ENCODE results near the gene STX1B. TPM values are rescaled to one million over a fixed set of nuclear protein-coding genes. Genes with fewer than 3 reads are reported as not detected.

Gene STX1B
- total RNA-seq, 1 donor from 2014 or later: 11.0 TPM

DNA sequence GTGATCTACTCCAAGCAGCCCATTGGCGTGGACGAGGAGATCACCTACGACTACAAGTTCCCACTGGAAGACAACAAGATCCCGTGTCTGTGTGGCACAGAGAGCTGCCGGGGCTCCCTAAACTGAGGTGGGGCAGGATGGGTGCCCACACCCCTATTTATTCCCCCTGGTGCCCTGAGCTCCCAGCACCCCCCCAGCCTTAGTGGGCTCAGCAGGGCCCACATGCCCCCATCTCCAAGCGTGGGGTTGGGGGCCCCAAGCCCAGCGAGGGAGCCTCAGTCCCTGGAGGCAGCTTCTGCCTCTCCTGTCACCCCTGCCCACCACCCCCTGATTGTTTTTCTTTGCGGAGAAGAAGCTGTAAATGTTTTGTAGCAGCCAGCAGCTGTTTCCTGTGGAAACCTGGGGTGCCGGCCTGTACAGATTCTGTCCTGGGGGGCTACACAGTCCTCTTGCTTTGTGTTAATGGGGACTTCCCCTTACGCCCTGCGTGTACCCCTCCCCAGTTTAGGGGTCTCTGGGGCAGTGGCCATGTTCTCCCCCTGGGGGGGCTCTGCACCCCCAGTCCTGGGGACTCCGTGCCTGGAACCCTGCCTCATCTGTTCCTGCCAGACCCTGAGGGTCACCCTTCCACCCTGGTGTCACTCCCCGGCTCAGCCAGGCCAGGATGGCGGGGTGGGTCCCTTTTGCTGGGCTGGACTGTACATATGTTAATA is 26.4 kb downstream of the STX1B start:
- TF ChIP-seq, protein P1, sequence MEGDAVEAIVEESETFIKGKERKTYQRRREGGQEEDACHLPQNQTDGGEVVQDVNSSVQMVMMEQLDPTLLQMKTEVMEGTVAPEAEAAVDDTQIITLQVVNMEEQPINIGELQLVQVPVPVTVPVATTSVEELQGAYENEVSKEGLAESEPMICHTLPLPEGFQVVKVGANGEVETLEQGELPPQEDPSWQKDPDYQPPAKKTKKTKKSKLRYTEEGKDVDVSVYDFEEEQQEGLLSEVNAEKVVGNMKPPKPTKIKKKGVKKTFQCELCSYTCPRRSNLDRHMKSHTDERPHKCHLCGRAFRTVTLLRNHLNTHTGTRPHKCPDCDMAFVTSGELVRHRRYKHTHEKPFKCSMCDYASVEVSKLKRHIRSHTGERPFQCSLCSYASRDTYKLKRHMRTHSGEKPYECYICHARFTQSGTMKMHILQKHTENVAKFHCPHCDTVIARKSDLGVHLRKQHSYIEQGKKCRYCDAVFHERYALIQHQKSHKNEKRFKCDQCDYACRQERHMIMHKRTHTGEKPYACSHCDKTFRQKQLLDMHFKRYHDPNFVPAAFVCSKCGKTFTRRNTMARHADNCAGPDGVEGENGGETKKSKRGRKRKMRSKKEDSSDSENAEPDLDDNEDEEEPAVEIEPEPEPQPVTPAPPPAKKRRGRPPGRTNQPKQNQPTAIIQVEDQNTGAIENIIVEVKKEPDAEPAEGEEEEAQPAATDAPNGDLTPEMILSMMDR (IDR thresholded peaks at IDR 0.05; ENCODE audit: insufficient read depth, low read depth, low read length): no peak
- TF ChIP-seq EZH2 (IDR thresholded peaks at IDR 0.05; ENCODE audit: insufficient read depth, low read length): no peak
- H3K4me2 ChIP-seq (ENCODE audit: low read length): no peak overlapping the region
- peaks cover 6% of the 10 kb centered on the region for H4K20me1 ChIP-seq (ENCODE audit: insufficient read depth, low read length)
- FAIRE-seq (no peak), DNase-seq (ENCODE audit: low read depth) (no peak)
- H3K4me3 ChIP-seq (ENCODE audit: insufficient read depth, low read depth, low read length): no peak overlapping the region
- H3K9ac ChIP-seq (ENCODE audit: low read length): no peak overlapping the region
- peaks cover 7% of the 10 kb centered on the region for H3K4me1 Mint-ChIP-seq (ENCODE audit: low read depth, unreplicated experiment)
- H3K79me2 ChIP-seq (ENCODE audit: insufficient read depth, low read length): no peaks in the 10 kb centered on the region
- H3K27me3 Mint-ChIP-seq (ENCODE audit: low read depth, unreplicated experiment): no peaks in the 10 kb centered on the region
- H2AFZ ChIP-seq (ENCODE audit: low read depth, low read length): no peak overlapping the region
- H3K36me3 Mint-ChIP-seq (ENCODE audit: low read depth, unreplicated experiment): peaks cover 11% of the 10 kb centered on the region
- no peak overlapping the region for H3K4me3 Mint-ChIP-seq (ENCODE audit: unreplicated experiment)
- no peaks in the 10 kb centered on the region for H3K9me3 Mint-ChIP-seq (ENCODE audit: unreplicated experiment)
- H3K27me3 ChIP-seq (ENCODE audit: insufficient read depth, low read length): no peaks in the 10 kb centered on the region
- no peak overlapping the region for H3K27ac Mint-ChIP-seq (ENCODE audit: unreplicated experiment)
- peaks cover 7% of the 10 kb centered on the region for H3K36me3 ChIP-seq (ENCODE audit: insufficient read depth, low read length)
- H3K4me1 ChIP-seq (ENCODE audit: insufficient read depth, low read length): peaks cover 10% of the 10 kb centered on the region
- no peak overlapping the region for H3K27ac ChIP-seq (ENCODE audit: low read depth, low read length)
- H3K9me3 ChIP-seq (ENCODE audit: insufficient read depth, low read depth, low read length): no peaks in the 10 kb centered on the region

DNA sequence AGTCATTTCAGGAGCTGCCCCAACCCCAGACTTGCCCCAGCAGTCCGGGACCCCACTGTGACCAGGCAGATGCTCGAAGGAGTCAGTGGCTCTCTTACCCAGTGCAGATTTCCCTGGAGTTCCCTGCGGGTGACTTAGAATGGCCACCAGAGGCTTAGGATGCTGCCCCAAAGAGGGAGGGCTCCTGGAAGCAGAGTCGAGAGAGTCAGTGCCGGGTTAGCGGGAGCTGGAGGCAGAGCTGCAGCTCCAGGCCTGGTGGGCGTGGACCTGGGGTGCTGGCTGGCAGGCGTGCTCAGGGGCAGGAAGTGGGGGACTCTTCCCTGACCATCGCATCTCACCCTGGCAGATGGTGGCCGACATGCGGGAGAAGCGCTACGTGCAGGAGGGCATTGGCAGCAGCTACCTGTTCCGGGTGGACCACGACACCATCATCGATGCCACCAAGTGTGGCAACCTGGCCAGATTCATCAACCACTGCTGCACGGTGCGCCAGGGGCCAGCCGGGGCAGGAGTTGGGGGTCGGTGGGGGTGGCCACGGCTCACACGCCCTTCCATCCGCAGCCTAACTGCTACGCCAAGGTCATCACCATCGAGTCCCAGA is 27.0 kb downstream of the STX1B start:
- peaks cover 7% of the 10 kb centered on the region for H3K36me3 ChIP-seq (ENCODE audit: insufficient read depth, low read length)
- DNase-seq (ENCODE audit: low read depth): no peak
- peaks cover 10% of the 10 kb centered on the region for H3K4me1 ChIP-seq (ENCODE audit: insufficient read depth, low read length)
- Mint-ChIP-seq H3K27ac (ENCODE audit: unreplicated experiment) (no peak overlapping the region), H3K4me3 (ENCODE audit: unreplicated experiment) (no peak overlapping the region), H3K9me3 (ENCODE audit: unreplicated experiment) (no peaks in the 10 kb centered on the region), H3K36me3 (ENCODE audit: low read depth, unreplicated experiment) (peaks cover 11% of the 10 kb centered on the region), H3K27me3 (ENCODE audit: low read depth, unreplicated experiment) (no peaks in the 10 kb centered on the region), H3K4me1 (ENCODE audit: low read depth, unreplicated experiment) (peaks cover 7% of the 10 kb centered on the region)
- no peak overlapping the region for H3K4me3 ChIP-seq (ENCODE audit: insufficient read depth, low read depth, low read length)
- no peak for TF ChIP-seq EZH2 (IDR thresholded peaks at IDR 0.05; ENCODE audit: insufficient read depth, low read length)
- TF ChIP-seq, protein P1 (IDR thresholded peaks at IDR 0.05; ENCODE audit: insufficient read depth, low read depth, low read length): no peak
- H3K9me3 ChIP-seq (ENCODE audit: insufficient read depth, low read depth, low read length): no peaks in the 10 kb centered on the region
- peaks cover 6% of the 10 kb centered on the region for H4K20me1 ChIP-seq (ENCODE audit: insufficient read depth, low read length)
- H3K9ac ChIP-seq (ENCODE audit: low read length): no peak overlapping the region
- FAIRE-seq: no peak
- H3K27me3 ChIP-seq (ENCODE audit: insufficient read depth, low read length): no peaks in the 10 kb centered on the region
- no peak overlapping the region for H2AFZ ChIP-seq (ENCODE audit: low read depth, low read length)
- H3K4me2 ChIP-seq (ENCODE audit: low read length): no peak overlapping the region
- H3K27ac ChIP-seq (ENCODE audit: low read depth, low read length): no peak overlapping the region
- no peaks in the 10 kb centered on the region for H3K79me2 ChIP-seq (ENCODE audit: insufficient read depth, low read length)

All from astrocyte (in vitro differentiated cells and primary cell).